ENCODE results near the gene GOLGA3.
"Not testable (repeated sequence)": the region's sequence is repeated elsewhere in the genome, so short reads cannot be mapped to it uniquely, and the experiment has no call there.

GOLGA3 gene

DNA sequence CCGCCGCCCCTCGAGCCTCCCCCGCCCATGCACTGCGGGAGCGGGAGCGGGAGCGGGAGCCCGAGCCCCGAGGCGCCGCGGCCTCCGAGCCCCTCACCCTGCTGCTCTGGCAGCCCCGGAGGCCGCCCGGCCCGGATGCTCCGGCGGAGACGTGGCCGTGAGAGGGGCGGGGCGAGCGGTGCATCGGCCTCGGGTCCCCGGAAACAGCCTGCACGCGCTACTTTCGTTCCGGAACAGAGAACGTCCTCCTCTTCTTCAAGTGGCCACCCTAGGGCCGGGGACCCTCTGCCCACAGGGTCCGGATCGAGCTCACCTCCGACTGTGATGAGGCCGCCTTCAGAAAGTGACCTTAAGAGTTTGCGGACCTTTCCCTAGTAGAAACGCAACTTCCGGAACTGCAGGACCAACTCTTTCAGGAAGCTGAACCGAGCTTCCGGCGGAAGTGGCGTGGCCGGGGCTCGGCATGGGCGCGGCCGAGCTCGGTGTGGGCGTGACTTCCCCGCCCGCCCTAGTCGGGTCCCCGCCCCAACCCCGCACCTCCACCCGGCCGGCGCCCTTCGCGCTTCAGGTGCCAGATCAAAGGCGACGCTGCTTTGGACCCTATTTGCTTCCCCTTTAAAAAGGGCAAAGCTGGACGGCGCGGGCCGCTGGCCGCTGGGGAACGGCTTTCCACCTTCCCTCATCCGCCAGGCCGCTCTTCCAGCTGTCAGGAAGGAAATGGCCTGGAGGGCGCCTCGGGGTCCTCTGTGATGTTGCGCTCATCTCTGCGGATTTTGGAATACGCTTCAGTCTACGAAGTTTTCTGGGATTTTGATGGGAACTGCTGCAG is at the start of gene GOLGA3:
GOLGA3 (minus strand) TSS at position 164 of the 829 bp plus-strand sequence. CDS start 6,741 bp downstream, outside the sequence.
- Histone ChIP-seq H3K9ac (ENCODE audit: insufficient read length) (peak within 1 kb of the TSS; percentile 98), H3K9me3 (ENCODE audit: low read depth, low read length) (no peaks in the 10 kb centered on the region), H3K4me3 (peak within 1 kb of the TSS; percentile 92), H3K27ac (peak within 1 kb of the TSS; percentile 98), H3K36me3 (ENCODE audit: insufficient read depth, low read length) (peaks cover 19% of the 10 kb centered on the region; the same call in 1 of the 2 replicates)
- no peak for TF ChIP-seq FOXP2 (optimal IDR thresholded peaks at IDR 0.05; ENCODE audit: control extremely low read depth, extremely low read length, insufficient read depth)
- no peak for TF ChIP-seq EZH2 (IDR thresholded peaks at IDR 0.05)
- TF ChIP-seq POLR2AphosphoS5 (IDR thresholded peaks at IDR 0.05; ENCODE audit: borderline replicate concordance, low read depth, low read length), result peak; percentile 60
- peak; percentile 70 for DNase-seq (ENCODE audit: low read depth, low spot score)

DNA sequence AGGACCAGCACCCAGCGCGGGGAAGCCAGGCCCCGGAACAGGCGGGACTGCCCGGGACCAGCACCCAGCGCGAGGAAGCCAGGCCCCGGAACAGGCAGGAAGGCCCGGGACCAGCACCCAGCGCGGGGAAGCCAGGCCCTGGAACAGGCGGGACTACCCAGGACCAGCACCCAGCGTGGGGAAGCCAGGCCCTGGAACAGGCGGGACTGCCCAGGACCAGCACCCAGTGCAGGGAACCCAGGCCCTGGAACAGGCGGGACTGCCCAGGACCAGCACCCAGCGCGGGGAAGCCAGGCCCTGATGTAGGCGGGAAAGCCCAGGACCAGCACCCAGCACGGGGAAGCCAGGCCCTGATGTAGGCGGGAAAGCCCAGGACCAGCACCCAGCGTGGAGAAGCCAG is 46.0 kb upstream of the GOLGA3 start:
- not testable (repeated sequence) for DNase-seq (ENCODE audit: low read depth, low spot score); H3K9me3 ChIP-seq (ENCODE audit: low read depth, low read length); H3K36me3 ChIP-seq (ENCODE audit: insufficient read depth, low read length); H3K4me3 ChIP-seq; H3K27ac ChIP-seq; H3K9ac ChIP-seq (ENCODE audit: insufficient read length)

- Histone ChIP-seq H3K36me3 (ENCODE audit: insufficient read depth, low read length) (no peaks in the 10 kb centered on the region; the same call in 1 of the 2 replicates), H3K9me3 (ENCODE audit: low read depth, low read length) (no peaks in the 10 kb centered on the region), H3K9ac (ENCODE audit: insufficient read length) (no peak overlapping the region), H3K4me3 (no peak overlapping the region), H3K27ac (no peak overlapping the region)
- TF ChIP-seq FOXP2 (optimal IDR thresholded peaks at IDR 0.05; ENCODE audit: control extremely low read depth, extremely low read length, insufficient read depth) (no peak), POLR2AphosphoS5 (IDR thresholded peaks at IDR 0.05; ENCODE audit: borderline replicate concordance, low read depth, low read length) (no peak), EZH2 (IDR thresholded peaks at IDR 0.05) (no peak)
- DNase-seq (ENCODE audit: low read depth, low spot score), result no peak
Observed at GRCh38 chr12:132874175-132874574, 45.5 kb upstream of the GOLGA3 start.

DNA sequence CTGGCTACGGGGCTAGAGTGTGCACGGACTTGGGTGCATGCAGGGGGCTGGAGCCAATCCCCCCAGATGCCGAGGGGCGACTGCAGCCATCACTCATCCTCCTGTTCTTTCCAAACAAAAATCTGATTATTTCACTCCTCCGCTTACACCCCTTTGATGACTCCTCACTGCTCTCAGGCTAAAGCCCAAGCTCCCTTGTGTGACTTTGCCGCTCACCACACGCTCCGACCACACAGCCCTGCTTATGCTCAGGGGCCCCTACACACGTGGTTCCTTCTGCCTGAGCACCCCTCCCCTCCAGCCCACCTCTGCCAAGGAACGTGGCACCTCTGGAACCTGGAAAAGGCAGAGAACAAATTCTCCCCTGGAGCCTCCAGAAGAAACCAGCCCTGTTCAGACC is 45.1 kb upstream of the GOLGA3 start:
- no peaks in the 10 kb centered on the region; the same call in 1 of the 2 replicates for H3K36me3 ChIP-seq (ENCODE audit: insufficient read depth, low read length)
- no peaks in the 10 kb centered on the region for H3K9me3 ChIP-seq (ENCODE audit: low read depth, low read length)
- no peak overlapping the region for H3K9ac ChIP-seq (ENCODE audit: insufficient read length)
- no peak for DNase-seq (ENCODE audit: low read depth, low spot score)
- no peak overlapping the region for H3K27ac ChIP-seq
- TF ChIP-seq POLR2AphosphoS5 (IDR thresholded peaks at IDR 0.05; ENCODE audit: borderline replicate concordance, low read depth, low read length), result no peak
- TF ChIP-seq FOXP2 (optimal IDR thresholded peaks at IDR 0.05; ENCODE audit: control extremely low read depth, extremely low read length, insufficient read depth), result no peak
- TF ChIP-seq EZH2 (IDR thresholded peaks at IDR 0.05), result no peak
- no peak overlapping the region for H3K4me3 ChIP-seq

DNA sequence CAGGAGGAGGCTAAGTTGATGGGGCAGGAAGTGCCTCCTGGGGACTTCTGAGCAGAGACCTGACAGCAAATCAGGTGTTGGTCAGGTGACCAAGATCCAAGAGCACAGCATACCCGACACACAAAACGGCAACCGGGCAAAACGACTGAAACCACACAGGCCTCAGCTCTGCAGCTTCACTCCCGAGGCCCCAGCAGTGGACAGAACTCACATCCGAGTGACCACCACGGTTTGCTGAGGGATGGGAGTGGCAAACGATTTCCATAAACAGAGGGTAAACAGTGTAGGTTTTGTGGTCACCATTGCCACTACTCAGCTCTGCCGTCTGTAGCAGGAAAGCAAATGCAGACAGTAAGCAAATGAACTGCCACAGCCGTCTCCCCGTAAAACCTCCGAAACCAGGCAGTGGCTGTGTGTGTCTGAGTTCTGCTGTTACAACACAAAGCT is 44.3 kb upstream of the GOLGA3 start:
- H3K36me3 ChIP-seq (ENCODE audit: insufficient read depth, low read length), result no peaks in the 10 kb centered on the region; the same call in 1 of the 2 replicates
- H3K27ac ChIP-seq, result no peak overlapping the region
- no peak for DNase-seq (ENCODE audit: low read depth, low spot score)

GRCh38 chr12:132872073-132872855 is 43.6 kb upstream of the GOLGA3 start:
- DNase-seq (ENCODE audit: low read depth, low spot score), result no peak
- Histone ChIP-seq H3K4me3 (no peak overlapping the region), H3K36me3 (ENCODE audit: insufficient read depth, low read length) (no peaks in the 10 kb centered on the region; the same call in 1 of the 2 replicates), H3K9me3 (ENCODE audit: low read depth, low read length) (no peaks in the 10 kb centered on the region), H3K9ac (ENCODE audit: insufficient read length) (no peak overlapping the region), H3K27ac (no peak overlapping the region)
- TF ChIP-seq POLR2AphosphoS5 (IDR thresholded peaks at IDR 0.05; ENCODE audit: borderline replicate concordance, low read depth, low read length), result no peak
- TF ChIP-seq EZH2 (IDR thresholded peaks at IDR 0.05), result no peak
- TF ChIP-seq FOXP2 (optimal IDR thresholded peaks at IDR 0.05; ENCODE audit: control extremely low read depth, extremely low read length, insufficient read depth), result no peak

More for the DNA sequence above, 44.3 kb upstream of the GOLGA3 start:
- TF ChIP-seq EZH2 (IDR thresholded peaks at IDR 0.05), result no peak
- TF ChIP-seq FOXP2 (optimal IDR thresholded peaks at IDR 0.05; ENCODE audit: control extremely low read depth, extremely low read length, insufficient read depth), result no peak
- no peak for TF ChIP-seq POLR2AphosphoS5 (IDR thresholded peaks at IDR 0.05; ENCODE audit: borderline replicate concordance, low read depth, low read length)
- Histone ChIP-seq H3K9me3 (ENCODE audit: low read depth, low read length) (no peaks in the 10 kb centered on the region), H3K4me3 (no peak overlapping the region), H3K9ac (ENCODE audit: insufficient read length) (no peak overlapping the region)

- Histone ChIP-seq H3K9ac (ENCODE audit: insufficient read length) (no peak overlapping the region), H3K27ac (no peak overlapping the region), H3K36me3 (ENCODE audit: insufficient read depth, low read length) (no peaks in the 10 kb centered on the region; the same call in 1 of the 2 replicates), H3K4me3 (no peak overlapping the region), H3K9me3 (ENCODE audit: low read depth, low read length) (no peaks in the 10 kb centered on the region)
- no peak for DNase-seq (ENCODE audit: low read depth, low spot score)
- TF ChIP-seq FOXP2 (optimal IDR thresholded peaks at IDR 0.05; ENCODE audit: control extremely low read depth, extremely low read length, insufficient read depth), result no peak
- no peak for TF ChIP-seq EZH2 (IDR thresholded peaks at IDR 0.05)
- TF ChIP-seq POLR2AphosphoS5 (IDR thresholded peaks at IDR 0.05; ENCODE audit: borderline replicate concordance, low read depth, low read length), result no peak
Observed at GRCh38 chr12:132869551-132869950, 40.9 kb upstream of the GOLGA3 start.

GRCh38 chr12:132866251-132866828 is 37.7 kb upstream of the GOLGA3 start:
- no peak overlapping the region for H3K4me3 ChIP-seq
- no peak overlapping the region for H3K9ac ChIP-seq (ENCODE audit: insufficient read length)
- no peaks in the 10 kb centered on the region for H3K9me3 ChIP-seq (ENCODE audit: low read depth, low read length)
- H3K36me3 ChIP-seq (ENCODE audit: insufficient read depth, low read length), result no peaks in the 10 kb centered on the region; the same call in 1 of the 2 replicates
- no peak for DNase-seq (ENCODE audit: low read depth, low spot score)
- peak overlapping the region; percentile 31; the same call in 1 of the 2 replicates for H3K27ac ChIP-seq
- no peak for TF ChIP-seq FOXP2 (optimal IDR thresholded peaks at IDR 0.05; ENCODE audit: control extremely low read depth, extremely low read length, insufficient read depth)
- TF ChIP-seq EZH2 (IDR thresholded peaks at IDR 0.05), result no peak
- TF ChIP-seq POLR2AphosphoS5 (IDR thresholded peaks at IDR 0.05; ENCODE audit: borderline replicate concordance, low read depth, low read length), result no peak
